ENCODE results near the gene KAZN. TPM values are rescaled to one million over a fixed set of nuclear protein-coding genes. Genes with fewer than 3 reads are reported as not detected.
A peak's percentile ranks its signal among the peaks of the same experiment; 100 is the strongest.

Gene KAZN
- total RNA-seq, 1 donor from 2014 or later, result 0.51 TPM

DNA sequence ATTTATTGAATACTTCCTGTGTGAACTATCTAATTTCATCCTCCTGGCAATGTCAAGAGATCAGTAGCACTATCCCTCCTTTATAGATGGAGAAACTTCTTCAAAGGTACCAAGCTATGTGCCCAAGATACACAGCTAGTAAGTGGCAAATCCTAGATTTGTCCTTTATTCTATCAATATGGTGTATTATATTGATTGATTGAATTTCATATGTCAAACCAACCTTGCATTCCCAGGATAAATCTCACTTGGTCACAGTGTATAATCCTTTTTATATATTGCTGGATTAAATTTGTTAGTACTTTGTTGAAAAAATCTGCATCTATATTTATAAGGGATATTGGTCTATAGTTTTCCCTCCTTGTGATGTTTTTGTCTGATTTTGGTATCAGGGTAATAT is 506.3 kb downstream of the KAZN start:
- DNase-seq (ENCODE audit: low read depth in 2 of 2), result no peak

DNA sequence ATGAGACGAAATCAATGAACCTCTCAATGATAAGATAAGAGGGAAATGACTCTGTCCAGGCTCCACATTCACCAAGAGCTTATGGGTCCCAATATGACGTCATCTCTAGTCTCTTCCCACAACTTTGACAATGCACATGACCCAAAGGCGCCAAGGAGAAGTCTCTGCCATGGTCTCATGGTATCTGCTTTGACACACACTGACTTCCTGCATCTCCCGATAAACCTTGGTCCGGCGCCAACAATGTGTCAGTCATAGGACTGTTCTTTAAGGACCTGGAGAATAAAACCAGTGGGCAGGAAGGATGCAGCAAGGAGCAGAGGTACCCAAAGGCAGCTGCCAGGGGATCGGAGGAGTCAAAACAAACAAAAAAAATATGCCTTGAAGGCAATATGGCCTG is 508.1 kb downstream of the KAZN start:
- DNase-seq (ENCODE audit: low read depth in 2 of 2), result peak in 1 of 2 donors; percentile 25

DNA sequence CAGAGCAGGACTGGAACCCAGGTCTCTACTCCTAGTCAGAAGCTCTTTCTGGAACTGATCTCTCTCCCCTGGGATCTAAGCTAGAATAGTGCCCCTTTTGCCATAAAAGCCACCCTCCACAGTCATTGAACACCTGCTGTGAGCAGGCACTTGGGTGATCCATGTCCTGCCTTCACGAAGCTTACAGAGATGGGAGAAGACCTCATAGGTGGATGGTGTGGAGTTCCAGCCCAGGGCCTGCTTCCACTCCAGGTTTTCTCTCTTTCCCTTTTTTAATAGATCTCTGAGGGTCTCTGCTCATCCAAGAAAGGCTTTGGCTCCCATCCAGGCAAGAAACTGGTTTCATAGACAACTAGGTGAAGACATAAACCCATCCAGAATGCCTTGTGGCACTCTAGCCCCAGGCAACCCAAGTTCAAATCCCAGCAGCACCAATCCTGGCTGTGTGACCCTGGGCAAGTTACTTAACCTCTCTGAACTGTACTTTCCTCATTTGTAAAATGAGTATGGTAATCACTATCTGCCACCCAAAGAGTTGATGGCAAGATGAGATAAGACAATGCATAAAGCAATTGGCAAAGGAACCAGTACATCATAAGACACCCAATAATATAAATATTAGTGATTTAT is 508.7 kb downstream of the KAZN start:
- no peak for DNase-seq (ENCODE audit: low read depth in 2 of 2)

DNA sequence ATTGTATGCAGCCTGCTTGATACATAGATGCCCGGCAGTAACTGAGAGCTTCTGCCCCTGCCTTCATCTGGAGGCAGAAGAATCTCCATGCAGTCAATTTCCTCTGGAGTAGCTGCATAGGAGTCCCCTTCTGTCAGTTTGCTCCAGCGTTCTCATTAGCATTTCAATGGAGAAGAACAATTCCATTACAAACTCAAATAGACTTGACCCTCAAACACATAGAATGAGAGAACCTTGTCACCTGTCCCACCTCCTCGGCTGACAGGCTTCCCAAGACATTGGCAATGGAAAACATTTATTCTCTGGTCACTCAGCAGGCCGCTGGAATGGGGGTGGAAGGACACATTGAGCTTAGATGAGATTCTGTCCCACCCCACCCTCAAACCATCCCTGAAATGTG is 509.4 kb downstream of the KAZN start:
- DNase-seq (ENCODE audit: low read depth in 2 of 2), result no peak

- no peak for DNase-seq (ENCODE audit: low read depth in 2 of 2)
Observed at GRCh38 chr1:15110128-15110866, 511.8 kb downstream of the KAZN start.

DNA sequence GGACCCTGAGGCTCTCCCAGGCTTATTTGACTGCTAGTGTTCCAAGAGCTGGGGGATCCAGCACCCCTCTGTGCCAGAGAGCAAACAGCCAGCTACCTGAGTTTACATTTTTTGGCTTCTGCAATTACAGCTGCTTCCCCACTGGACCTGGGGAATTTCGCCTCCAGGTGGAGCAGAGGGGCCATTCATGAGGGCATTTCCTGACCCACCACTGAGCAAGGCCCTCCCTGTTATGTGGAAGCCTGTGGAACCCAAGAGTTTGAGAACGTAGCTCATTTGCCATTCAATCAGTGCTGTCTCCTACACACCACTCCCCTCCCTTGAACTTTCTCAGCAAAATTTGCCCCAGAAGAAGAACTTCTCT is 512.4 kb downstream of the KAZN start:
- DNase-seq (ENCODE audit: low read depth in 2 of 2), result no peak

- DNase-seq (ENCODE audit: low read depth in 2 of 2), result no peak
Observed at GRCh38 chr1:15113146-15113545, 514.7 kb downstream of the KAZN start.

DNA sequence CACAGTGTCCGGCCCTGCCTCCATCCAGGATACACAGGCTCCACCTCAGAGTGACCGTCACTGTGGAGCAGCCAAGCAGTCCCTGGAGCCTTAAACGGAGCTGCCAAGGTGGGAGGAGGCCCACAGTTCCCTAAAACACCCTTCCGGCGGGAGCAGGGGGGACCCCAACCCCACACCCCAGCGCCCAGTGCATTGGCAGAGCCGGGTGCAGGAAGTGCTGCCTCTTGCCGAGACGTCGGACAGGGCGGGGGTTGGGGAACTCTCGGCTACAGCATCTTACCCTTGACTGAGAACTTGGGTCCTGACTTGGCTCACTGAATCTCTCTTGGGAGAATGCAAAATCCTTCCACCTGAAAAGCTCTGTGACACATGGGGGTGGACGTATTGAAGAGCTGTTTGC is 516.4 kb downstream of the KAZN start:
- DNase-seq (ENCODE audit: low read depth in 2 of 2), result no peak

DNA sequence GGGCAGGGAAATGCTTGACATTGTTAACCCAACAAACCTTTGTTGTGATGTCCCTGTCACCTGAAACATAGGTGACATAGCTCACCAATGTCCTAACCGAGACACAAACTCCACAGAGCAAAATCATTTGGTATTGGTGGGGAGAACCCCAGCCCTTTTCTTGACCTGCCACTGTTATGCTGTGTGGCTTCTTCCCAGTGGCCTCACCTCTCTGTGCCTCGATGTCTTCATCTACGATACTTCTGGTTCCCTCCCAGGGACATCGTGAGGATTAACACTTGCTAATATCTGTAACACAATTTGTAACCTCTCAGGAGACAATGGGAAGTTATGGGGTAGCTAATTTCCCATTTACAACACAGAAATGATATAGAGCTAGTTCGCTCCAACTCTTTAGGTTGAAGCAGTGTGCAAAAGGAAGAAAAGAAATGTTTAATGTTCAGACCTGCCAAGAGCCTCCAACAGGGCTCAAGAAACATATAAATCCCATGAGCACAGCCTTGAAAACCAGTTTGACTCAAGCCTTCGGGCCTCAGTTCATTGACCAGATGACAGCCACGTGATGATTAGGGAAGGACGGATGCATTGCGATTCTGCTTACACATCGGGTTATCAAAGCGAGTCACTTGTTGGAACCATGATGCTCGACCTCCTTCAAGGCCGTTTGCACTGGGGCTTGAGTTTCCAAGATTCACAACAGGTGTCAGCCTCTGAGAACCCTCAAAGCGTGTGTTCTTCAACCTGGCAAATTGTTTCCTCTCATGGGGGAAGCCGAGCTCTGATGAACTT is 517.3 kb downstream of the KAZN start:
- no peak for DNase-seq (ENCODE audit: low read depth in 2 of 2)

DNA sequence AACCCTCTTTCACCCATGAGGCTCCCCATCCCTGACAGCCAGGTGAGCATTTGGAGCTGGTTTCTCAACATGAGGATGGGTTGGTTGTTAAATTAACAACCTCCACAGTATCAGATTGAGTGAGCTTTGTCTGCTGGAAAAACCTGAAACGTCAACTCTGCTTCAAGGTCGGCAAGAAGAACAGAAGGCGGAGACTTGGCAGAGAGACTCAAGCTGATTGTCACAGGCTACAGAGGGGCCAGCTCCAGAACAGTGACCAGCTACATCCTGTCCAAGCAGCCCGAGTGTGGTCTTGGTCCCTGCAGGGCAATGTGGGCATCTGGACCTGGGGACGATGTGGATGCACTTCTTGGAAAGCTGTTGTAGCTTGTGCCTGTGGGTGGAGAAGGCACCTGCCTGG is 518.5 kb downstream of the KAZN start:
- DNase-seq (ENCODE audit: low read depth in 2 of 2), result no peak

- DNase-seq (ENCODE audit: low read depth in 2 of 2), result no peak
Observed at GRCh38 chr1:15117671-15118325, 519.3 kb downstream of the KAZN start.

DNA sequence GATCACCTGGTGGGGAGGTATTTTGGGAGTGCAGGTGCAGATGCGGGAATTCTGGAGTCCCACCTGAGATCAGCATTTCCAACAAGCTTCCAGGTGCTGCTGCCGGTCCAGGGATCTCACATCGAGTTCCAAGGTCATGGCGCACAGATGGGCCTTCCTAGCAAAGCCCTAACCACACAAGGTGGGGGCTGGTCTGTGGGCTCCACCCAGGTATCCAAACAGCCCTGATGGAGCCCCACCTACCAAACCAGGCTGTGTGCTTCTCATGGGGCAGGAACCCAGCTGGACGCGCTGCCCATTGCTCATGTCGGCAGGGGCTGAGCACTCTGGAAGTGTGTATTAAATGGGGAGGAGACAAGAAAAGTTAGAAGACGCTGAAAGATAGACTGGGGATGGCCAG is 520.1 kb downstream of the KAZN start:
- DNase-seq (ENCODE audit: low read depth in 2 of 2), result no peak

- DNase-seq (ENCODE audit: low read depth in 2 of 2), result no peak
Observed at GRCh38 chr1:15120251-15120945, 521.9 kb downstream of the KAZN start.

DNA sequence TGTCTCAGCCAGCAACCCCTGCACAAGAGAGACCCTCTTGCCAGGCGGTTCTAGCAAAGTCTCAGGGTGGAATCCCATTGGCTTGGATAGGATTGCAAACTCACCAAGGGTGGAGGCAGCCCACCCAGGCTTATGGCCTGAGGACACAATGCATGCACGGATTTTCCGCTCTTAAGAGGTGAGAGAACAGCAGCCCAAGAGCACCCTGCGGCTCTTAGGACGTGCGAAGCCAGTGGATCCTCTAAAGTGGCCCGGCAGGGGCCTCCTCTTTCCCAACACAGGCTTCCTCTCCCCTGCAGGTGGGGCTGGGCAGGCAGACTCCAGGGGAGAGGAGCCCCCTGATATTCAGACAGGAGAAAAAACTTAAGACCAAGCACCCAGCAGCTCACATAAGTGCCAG is 523.8 kb downstream of the KAZN start:
- DNase-seq (ENCODE audit: low read depth in 2 of 2), result no peak

DNA sequence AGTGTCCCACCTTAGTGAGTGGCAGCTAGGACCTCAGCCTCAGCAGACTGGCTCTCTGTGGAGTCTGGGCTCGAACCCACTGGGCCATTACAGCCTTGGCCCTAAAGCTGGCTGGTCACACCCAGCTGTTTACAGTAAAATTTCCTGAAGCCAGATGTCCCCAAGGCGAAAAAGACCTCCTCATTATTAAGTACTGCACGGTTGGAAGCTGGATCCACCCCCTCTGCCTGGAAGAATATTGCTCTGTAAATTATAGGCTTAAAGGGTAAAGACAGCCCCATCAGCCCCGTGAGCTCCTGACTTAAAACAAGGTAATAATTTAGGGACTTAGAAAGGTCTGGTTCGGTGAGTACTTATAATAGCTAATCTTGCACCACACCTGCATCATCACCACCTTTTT is 524.8 kb downstream of the KAZN start:
- DNase-seq (ENCODE audit: low read depth in 2 of 2), result no peak

DNA sequence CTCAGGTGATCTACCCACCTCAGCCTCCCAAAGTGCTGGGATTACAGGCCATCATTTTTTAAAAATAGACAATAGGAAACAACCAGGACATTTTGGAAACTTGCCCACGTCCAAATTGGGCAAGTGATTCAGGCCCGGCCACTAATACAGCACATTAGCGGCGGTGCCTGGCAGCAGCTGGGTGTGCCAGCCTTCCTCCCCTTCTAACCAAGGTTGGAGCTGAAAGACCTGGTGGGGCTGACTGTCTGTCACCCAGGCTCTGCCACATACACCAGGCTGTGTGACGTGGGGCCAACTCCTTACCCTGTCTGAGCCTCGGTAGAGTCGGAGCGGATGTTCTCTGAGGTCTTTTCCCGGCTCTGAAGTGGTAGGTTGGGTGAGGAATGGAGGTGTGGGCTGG is 525.4 kb downstream of the KAZN start:
- DNase-seq (ENCODE audit: low read depth in 2 of 2), result no peak

GRCh38 chr1:15124362-15125100 is 526.0 kb downstream of the KAZN start:
- no peak for DNase-seq (ENCODE audit: low read depth in 2 of 2)

DNA sequence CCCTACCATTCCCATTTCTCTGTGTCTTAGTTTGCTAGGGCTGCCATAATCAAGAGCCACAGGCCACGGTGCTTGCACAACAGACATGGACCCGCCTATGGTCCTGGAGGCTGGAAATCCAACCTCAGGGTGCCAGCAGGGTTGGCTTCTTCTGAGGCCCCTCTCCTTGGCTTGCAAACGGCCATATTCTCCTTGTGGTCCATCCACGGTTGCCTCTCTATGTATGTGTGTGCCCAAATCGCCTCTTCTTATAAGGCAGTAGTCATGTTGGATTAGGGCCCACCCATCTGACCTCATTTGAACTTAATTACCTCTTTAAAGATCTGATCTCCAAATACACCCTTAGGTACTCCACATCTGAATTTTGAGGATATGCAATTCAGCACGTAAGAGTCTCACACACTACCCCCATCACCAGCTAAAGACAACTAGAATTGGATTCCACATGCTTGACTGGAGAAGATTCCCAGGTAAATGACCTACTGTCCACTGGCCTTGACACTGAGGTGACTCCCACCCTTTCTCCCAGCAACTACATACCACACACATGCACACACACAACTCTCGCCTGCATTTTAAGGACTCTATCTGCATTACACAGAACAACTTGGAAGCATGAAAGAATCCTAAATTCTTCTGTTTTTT is 526.7 kb downstream of the KAZN start:
- DNase-seq (ENCODE audit: low read depth in 2 of 2), result no peak

- DNase-seq (ENCODE audit: low read depth in 2 of 2), result no peak
Observed at GRCh38 chr1:15128077-15128476, 529.6 kb downstream of the KAZN start.
